GM12872 (cell line): Measurements from ENCODE around the gene CHRNA4.

Experiments used
- TF ChIP-seq, protein P1 (sequence below): IDR thresholded peaks from 3 replicates; pipeline ENCODE4 v1.5.1; 2011; ENCODE audit warnings: low read depth, mild to moderate bottlenecking, low read length, moderate library complexity; ENCODE audit not compliant: insufficient read depth

The CHRNA4 gene

GRCh38 chr20:63295422-63295821 is 65.7 kb downstream of the CHRNA4 start:
- TF ChIP-seq, protein P1, sequence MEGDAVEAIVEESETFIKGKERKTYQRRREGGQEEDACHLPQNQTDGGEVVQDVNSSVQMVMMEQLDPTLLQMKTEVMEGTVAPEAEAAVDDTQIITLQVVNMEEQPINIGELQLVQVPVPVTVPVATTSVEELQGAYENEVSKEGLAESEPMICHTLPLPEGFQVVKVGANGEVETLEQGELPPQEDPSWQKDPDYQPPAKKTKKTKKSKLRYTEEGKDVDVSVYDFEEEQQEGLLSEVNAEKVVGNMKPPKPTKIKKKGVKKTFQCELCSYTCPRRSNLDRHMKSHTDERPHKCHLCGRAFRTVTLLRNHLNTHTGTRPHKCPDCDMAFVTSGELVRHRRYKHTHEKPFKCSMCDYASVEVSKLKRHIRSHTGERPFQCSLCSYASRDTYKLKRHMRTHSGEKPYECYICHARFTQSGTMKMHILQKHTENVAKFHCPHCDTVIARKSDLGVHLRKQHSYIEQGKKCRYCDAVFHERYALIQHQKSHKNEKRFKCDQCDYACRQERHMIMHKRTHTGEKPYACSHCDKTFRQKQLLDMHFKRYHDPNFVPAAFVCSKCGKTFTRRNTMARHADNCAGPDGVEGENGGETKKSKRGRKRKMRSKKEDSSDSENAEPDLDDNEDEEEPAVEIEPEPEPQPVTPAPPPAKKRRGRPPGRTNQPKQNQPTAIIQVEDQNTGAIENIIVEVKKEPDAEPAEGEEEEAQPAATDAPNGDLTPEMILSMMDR: peak; percentile 16; the same call in 1 of the 3 replicates

GRCh38 chr20:63295018-63295417 is 66.1 kb downstream of the CHRNA4 start:
- TF ChIP-seq, protein P1: no peak

DNA sequence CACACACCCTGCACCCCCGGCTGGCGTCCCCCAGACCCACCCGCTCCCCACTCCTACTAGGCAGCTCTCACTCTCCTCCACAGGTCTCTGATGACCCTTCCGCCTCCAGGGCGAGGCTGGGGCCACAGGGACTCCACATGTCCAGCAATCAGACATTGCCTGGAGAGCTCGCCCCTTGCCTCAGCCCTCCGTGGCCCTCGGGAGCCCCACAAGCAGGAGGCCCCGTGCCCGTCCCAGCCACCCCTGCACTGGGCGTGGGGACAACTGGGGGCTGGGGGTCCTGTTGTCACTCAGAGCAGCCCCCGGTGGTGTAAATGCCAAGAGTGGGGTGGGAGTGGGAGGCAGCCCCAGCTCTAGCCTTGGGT is 66.6 kb downstream of the CHRNA4 start:
- TF ChIP-seq, protein P1: no peak

GRCh38 chr20:63293871-63294535 is 67.1 kb downstream of the CHRNA4 start:
- TF ChIP-seq, protein P1: no peak

GRCh38 chr20:63293456-63293855 is 67.7 kb downstream of the CHRNA4 start:
- TF ChIP-seq, protein P1: no peak
